A204.1 (cell line): ENCODE data around the gene CDC5L.
"Not testable (repeated sequence)": the region's sequence is repeated elsewhere in the genome, so short reads cannot be mapped to it uniquely, and the experiment has no call there.

Experiments
- FAIRE-seq: peaks from 2 replicates; lab custom pipeline; 2012; peaks lifted over from hg19 to GRCh38; lab: Jason Lieb, UNC

The CDC5L gene

DNA sequence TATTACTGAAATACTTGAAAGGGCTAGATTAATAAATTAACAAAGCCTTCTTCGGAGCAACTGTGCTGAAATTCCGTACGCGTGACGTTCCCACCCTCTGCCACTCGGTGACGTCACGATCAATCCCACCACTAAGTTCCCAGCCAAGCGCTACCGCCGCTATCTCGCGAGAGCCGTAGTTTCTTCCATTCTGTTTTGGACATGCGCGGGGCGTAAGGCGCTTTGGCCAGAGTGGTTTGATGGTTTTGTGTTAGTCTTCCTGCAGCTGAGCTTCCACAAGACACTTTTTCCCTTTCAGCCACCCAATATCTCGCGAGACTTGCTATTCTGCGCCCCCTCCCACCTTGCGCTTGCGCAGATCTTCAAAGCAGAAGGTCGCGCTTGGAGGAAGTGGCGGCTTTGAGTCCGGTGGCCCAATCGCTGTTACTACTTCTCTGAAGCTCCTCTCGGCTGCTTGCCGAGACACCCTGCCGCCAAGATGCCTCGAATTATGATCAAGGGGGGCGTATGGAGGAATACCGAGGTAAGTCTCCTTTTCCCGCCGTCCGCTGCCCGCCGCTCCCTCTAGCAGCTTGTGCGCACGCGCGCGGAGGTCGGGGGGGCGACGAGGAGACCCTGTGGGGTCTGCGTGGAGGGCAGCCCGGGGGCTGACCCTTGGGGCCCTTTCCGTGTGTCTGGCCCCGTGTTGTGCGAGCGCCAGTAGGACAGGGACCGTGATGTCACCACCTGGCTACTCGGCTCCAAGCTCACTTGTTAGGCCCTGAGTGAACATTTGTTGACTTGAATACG, at the start of gene CDC5L:
CDC5L (plus strand) TSS at position 361 of the 789 bp plus-strand sequence; CDS start at position 479, 118 bp downstream.
- FAIRE-seq, result peak; percentile 94

DNA sequence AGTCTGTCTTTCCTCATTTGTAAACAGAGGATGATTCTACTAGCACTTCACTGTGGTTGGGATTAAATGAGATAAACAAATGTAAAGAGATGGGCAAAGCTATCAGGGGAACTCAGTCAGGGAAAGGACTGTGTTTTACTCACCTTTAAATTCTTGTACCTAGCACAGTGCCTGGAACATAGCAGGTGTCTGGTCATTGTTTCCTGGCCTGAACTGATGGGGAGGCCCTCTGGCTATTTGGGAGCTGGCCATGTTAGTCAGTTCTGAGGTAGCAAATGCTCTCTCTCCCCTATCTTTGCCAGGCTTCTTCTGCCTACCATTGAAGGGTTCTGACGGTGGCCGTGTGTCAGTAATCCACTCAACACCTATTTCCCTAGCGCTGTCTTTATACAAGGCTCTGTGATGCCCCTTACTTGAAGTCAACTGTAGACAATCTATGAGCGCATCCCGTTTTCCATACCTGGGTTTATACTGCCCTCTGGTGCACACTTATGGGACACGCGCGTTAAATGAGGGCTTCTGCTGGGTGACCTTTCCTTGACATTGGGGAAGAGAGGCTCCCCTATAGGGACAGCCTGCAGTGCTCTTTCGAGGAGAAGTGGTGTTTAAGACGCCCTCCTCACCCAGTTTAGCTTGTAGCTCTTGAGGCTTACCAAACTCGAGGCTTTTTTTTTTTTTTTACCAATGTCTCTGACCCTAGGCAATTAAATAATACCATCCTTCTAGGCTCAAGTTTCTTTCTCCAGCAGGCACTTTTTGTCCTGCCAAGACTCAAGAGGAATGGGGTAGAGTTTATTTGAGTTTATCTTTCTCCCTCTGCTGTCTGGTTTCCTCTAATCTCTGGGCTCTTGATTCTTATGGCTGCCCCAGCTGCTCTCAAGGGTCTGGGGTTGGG, 49.0 kb upstream of the CDC5L start:
- peak; percentile 37 for FAIRE-seq

DNA sequence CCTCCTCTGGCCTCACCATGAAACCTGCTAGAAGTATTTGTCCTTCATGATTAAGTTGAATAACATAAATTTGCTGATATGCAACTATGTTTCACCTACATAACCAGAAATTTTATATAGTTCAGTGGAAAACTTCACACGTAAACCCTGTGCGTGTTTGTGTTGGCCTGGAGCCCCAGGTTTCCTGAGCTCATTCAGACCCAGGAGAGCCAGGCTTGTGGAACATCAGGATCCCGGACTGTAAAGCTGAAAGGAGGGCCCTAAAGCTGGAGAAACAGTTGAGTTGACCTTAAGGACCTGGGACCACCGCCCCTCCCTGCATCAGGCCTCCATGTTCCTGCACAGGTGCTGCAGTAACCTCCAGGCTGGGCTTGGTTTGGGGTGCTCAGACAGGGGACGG, 48.2 kb upstream of the CDC5L start:
- FAIRE-seq, result no peak

DNA sequence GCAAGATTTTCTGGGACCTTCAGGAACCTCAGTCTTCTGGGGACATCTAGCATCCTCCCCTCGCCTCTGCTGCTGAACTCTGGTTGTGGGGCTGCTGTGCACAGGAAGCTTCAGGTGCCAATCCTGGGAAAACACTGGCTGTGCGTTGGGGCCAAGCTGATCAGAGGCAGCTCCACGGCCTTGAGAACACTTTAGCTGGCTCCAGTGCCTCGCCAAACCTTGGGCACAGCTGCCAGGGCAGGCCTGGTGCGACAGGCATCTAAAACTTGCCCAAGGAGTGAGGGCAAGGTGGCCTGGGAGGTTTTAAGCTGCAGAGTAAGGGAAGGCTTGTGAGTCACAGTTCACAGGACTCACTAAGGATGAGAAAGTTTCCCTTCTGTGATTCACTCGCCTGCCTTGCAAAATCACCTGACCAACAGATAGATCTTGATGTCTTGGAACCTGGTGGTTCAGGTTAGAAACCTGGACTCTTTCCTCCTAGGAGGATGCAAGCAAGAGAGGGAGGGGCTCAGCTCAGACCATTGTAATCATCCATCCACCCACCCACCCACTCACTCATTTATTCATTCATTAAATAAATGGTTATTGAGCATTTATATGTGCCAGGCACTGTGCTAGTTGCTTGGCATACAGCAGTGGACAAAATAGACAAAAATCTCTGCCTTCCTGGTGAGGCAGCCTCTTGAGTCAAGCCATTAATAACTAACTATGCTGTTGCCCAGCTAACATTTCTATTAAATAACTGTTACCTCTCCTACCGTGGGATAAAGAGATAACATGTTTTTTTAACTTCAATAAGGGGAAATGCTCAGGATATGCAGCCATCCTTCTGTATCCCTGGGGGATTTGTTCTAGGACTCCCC, 47.5 kb upstream of the CDC5L start:
- no peak for FAIRE-seq

DNA sequence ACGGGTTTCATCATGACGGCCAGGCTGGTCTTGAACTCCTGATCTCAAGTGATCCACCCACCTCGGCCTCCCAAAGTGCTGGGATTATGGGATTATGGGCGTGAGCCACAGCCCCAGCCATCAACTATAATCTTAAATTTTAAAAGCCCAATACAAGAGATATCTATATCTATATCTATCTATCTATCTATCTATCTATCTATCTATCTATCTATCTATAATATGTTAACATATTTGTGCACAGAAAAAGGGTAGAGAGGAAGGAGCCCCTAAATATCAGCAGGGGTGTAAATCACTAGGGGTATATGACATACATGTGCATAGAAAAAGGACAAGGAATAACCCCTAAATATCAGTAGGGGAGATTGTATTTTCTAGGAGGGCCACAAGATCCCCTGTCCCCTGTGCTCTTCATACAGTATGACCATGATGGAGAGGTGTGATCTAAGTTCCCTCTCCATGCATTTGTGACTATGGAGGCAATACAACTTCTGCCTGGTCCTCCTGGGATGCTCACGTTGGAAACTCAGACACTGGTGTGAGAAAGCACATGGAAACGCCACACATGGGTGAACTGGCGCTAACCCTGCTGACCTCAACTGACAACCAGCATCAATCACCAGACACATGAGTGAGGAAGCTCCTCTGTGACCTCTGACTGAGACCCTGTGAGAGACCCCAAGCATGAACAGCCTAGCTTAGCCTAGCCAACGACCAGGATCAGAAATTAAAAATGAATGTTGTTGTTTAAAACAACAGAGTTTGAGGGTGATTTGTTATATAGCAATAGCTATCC, 46.2 kb upstream of the CDC5L start:
- no peak for FAIRE-seq

DNA sequence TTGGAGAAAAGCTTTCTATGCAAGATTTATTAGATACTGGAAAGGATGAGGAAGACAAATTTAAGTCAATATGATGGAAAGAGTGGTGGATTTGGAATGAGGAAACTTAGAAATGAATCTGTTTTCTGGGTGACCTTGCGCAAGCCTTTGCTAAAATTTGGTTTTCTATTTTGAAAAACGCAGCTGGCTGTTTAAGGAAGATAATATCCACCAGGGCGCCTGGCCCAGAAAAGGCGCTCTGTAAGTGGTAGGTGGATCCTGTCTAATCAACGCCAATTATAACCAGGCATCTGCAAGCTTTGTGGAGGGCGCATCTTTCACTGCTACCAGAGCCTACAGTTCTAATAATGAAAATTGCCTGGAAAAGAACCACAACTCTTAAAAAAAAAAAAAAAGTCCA, 45.5 kb upstream of the CDC5L start:
- no peak for FAIRE-seq

DNA sequence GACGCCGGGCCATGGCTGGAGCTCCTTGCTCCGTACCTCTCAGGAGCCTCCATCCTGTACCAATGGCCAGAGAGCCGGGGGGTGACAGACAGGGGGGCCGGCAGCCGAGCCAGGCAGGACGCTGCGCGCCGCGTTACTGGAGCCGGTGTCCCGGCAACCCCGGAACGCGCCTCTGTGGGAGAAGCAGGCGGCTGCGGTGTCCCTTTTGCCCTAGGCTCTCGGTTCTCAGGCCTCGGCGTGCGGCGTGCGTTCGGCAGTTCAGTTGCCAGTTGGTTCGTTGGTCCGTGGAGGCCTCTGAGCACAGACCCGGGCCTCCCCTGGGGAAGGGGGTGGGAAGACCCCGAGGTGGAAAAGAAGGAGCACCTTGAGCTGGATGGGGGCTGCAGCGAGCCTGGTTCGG, 45.0 kb upstream of the CDC5L start, which contains the start of gene SPATS1:
SPATS1 (plus strand) TSS at position 162 of the 400 bp plus-strand sequence. CDS start 446 bp downstream, outside the sequence.
- no peak for FAIRE-seq

DNA sequence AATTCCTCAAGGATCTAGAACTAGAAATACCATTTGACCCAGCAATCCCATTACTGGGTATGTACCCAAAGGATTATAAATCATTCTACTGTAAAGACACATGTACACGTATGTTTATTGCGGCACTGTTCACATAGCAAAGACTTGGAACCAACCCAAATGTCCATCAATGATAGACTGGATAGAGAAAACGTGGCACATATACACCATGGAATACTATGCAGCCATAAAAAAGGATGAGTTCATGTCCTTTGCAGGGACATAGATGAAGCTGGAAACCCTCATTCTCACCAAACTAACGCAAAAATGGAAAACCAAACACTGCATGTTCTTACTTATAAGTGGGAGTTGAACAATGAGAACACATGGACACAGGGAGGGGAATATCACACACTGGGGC, 40.7 kb upstream of the CDC5L start:
- FAIRE-seq, result not testable (repeated sequence)

DNA sequence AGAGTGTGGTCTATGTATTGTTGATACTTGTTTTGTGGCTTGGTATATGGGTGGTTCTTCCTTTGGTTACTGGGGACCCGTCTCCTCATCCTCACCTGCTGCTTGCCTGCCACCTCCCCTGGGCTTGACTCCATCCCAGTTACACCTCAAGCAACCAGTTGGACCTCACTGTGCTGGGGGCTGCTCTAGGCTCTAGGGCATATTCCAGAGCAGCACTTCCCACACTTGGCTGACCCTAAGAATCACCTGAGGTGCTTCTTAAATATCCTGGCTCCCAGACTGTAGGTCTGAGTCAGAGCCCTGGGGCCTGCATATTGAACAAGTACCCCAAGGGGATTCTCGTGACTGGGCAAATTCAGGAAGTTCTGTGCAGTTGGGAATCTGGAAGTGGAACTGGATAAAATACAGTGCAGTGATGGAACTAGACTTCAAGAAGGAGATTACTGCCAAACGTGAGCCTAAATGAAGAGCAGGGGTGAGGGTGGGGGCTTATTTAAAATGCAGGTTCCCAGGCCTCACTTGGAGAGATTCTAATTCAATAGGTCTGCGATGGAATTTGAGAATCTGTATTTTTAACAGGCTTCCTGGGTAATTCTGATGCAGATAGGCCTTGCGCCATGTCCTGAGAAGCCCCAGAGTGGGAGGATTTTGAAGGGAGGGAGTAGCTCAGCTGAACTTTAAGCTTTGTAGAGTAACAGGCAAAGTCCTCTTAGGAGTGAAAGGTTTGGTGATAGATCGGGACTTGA, 37.4 kb upstream of the CDC5L start:
- FAIRE-seq, result no peak

DNA sequence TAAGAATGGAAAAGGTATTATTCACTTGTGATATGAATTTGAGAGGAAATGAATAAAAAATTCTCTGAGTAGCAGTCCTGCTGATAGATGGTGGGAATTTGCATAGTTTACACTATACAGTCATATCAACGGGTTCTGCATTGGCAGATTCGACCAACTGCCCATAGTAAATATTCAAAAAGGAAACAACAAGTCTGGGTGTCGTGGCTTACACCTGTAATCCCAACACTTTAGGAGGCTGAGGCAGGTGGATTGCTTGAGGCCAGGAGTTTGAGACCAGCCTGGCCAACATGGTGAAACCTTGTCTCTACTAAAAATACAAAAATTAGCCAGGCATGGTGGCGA, 36.9 kb upstream of the CDC5L start:
- FAIRE-seq, result not testable (repeated sequence)

DNA sequence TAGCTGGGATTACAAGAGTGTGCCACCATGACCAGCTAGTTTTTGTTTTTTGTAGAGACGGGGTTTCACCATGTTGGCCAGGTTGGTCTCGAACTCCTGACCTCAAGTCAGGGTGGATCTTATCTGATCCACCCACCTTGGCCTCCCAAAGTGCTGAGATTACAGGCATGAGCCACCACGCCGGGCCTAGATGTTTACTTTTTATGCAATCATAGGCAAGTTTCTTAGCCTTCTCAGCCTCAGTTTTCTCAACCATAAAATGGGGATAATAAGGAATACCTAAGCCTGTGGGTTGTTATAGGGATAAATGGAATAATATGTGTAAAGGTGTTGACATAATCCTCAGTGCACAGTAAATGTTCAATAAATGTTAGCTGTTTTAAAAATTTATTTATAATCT, 35.2 kb upstream of the CDC5L start:
- no peak for FAIRE-seq

DNA sequence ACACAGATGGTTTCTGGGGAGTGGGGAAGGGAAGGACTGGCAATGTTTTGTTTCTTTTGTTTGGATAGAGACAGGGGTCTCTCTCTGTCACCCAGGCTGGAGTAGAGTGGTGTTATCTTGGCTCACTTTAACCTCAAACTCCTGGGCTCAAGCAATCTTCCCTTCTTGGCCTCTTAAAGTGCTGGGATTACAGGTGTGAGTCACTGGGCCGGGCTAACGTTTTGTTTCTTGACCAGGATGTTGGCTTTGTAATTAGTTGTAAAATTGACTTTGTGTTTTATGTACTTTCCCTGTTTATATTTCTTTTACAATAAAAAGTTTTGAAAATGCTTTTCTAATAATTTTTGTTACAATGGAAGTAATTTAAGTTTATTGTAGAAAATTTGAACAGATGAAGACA, 34.2 kb upstream of the CDC5L start:
- no peak for FAIRE-seq

DNA sequence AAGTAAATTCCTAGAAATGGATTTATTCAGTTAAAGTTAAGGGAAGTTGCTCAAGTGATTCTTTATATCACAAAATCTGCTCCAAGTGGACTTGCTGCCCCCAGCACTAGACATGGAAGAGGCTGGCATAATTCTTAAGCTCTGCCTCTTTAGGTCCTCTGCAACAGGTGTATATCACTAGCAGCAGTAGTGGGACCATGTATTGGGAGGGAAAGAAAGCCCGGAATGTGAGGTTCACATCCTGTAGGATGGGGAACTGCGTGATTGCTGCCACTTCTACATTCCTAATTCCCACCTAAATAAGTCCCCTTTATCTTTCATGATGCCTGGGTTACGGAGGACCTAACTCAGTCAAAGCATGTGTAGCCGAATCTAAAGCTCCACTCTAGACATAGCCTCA, 31.9 kb upstream of the CDC5L start:
- FAIRE-seq, result no peak

DNA sequence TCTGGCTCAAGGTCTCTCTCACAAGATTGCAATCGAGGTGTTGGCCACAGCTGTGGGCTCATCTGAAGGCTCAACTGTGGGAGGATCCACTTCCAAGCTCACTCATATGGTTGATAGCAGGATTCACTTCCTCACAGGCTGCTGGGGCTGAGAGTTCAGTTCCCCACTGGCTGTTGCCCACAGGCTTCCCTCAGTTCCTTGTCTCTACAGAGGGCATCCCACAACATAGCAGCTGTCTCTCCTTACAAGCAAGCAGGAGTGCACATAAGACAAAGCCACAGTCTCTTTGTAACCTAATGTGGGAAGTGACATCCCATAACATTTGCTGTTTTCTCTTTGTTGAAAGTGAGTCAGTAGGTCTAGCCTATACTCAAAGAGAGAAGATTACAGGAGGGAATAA, 31.0 kb upstream of the CDC5L start:
- FAIRE-seq, result no peak

DNA sequence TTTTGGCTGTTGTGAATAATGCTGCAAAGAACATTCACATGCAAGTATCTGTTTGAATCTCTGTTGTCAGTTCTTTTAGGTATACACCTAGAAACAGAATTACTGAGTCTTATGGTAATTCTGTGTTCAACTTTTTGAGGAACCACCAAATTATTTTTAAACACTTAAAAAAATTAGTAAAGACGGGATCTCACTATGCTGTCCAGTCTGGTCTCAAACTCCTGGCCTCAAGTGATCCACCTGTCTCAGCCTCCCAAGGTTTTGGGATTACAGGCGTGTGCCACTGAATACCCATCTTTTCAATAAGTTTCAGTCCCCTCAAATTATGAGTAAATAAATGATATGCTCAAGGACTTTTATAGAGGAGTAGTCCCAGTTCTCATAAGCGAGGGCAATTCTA, 27.5 kb upstream of the CDC5L start:
- no peak for FAIRE-seq

DNA sequence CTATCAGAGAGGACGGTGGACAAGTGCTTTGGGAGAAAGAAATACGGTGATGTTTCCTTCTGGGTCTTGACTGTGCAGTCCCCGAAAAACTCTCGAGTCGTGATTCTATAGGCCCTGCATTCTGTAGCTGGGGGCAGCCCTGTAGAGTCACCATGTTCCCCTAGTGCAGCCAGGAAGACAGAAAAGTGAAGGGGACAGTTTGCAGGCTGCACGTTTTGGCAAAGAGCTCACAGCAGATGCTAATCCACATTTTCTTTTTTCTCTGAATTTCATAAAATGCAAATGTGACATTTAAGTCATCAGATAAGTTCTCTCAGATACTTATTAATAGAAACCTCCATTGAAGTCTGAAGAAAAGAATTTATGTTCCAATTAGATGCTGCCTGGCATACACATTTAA, 25.6 kb upstream of the CDC5L start:
- FAIRE-seq, result no peak

DNA sequence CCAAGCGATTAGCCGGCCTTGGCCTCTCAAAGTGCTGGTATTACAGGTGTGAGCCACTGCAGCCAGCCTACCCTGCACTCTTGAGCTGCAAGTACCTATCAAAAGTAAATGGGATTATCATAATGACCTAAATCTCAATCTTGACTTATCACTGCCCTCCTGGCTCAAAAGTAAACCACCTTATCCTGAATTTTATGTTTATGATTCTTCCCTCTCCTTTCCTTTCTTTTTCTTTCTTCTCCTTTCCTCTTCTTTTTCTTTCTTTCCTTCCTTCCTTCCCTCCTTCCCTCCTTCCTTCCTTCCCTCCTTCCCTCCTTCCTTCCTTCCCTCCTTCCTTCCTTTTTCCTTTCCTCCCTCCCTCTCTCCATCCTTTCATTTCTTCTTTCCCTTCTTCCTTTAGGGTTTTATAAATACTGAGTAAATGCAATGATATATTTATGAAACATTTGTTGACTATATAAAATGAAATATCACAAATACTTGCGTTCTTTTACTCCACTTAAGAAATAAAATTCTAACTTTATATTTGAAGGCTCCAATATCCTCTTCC, 24.1 kb upstream of the CDC5L start:
- no peak for FAIRE-seq

DNA sequence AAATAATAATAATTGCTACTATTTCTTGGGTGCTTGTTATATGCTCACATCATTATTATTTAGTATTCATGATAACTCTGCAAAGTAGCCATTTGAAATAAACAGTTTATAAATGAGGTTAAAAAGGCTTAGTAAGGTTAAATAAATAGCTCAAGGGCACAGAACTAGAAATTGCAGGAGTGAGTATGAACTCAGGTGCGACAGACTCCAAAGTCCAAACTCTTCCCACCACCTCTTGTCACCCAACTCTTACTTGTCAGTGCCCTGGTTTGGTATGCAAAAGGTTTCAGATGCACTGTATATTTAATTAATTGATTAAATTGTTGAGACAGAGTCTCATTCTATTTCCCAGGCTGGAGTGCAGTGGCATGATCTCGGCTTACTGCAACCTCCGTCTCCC, 20.7 kb upstream of the CDC5L start:
- FAIRE-seq, result no peak

DNA sequence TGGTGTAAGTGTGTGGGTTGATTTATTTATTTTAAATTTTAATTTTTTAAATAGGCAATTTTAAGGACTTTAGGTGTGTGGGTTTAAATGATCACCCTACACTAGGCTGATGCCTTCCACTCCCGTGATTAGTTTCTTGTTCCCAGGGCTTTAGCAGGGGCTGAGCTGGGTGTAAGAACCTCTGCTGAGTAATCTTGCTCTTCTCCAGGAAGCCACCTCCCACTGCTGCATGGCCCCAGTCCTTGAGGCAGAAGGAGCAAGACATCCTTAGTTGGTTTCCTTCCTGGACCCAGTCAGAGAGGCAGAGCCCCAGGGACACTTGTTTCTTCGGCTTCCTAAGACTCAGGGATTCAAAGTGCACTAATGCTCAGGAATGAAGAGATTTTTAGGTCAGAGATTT, 19.8 kb upstream of the CDC5L start:
- FAIRE-seq, result no peak

DNA sequence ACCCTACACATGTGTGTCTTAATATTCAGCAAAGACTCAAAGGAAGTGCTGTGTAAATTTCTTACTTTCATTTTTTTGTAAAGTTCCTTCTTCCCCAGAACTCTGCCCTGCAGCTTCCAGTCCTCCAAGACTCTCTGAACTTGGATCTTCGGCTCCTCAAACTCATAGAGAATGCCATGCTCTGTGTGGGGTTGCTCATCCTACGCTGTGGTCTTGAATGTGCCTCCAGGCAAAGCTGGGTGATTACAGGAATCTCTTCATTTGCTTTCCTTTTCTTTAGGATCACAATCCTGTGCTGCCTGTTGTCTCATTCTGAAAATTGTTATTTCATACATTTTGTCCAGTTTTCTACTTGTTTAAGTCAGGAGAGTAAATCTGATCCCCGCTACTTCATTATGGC, 14.5 kb upstream of the CDC5L start:
- no peak for FAIRE-seq

DNA sequence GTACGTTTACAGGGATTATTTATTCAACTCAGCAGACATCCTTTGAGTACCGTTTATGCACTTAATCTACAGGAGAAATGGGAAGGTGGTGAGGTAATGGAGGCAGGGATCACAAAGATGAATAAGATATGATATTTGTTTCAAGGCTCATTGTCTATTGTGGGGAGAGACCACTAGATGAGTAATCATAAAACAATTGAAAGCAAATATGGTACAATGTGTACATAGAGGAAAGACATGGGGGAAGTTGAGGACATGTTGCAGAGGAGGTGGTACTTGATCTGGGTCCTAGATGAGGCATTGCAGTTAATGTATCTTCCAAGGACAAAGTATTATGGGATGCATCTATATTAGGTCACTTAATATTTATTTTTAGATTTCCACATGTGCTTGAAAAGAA, 13.7 kb upstream of the CDC5L start:
- no peak for FAIRE-seq
